DOHH2 (cell line): Measurements from ENCODE around the gene NOS3.

Experiments used
- H3F3A ChIP-seq: fragments of 200-600 bp; sonication (generic), shearing (Covaris generic); 2 replicates; pipeline ENCODE4 v1.6.0; 2016; ENCODE audit warnings: antibody characterized with exemption, mild to moderate bottlenecking; ENCODE audit not compliant: control insufficient read depth, insufficient read depth
- H3K27ac ChIP-seq: fragments of 200-600 bp; sonication (generic); 2 replicates; pipeline ENCODE4 v1.5.1; 2014; ENCODE audit warnings: low read depth, mild to moderate bottlenecking, low read length, moderate library complexity
- H3K27me3 ChIP-seq: fragments of 200-600 bp; sonication (generic); 2 replicates; pipeline ENCODE4 v1.6.1; 2014; ENCODE audit warnings: mild to moderate bottlenecking, low read length, mixed read lengths; ENCODE audit not compliant: control insufficient read depth
- H3K36me3 ChIP-seq: fragments of 200-600 bp; sonication (generic); 2 replicates; pipeline ENCODE4 v1.6.1; 2014; ENCODE audit warnings: mild to moderate bottlenecking, low read length, moderate library complexity, mixed read lengths; ENCODE audit not compliant: control insufficient read depth
- H3K4me1 ChIP-seq: fragments of 200-600 bp; sonication (generic); 2 replicates; pipeline ENCODE4 v1.6.1; 2014; ENCODE audit warnings: mild to moderate bottlenecking, low read length, mixed read lengths; ENCODE audit not compliant: control insufficient read depth
- H3K4me2 ChIP-seq: fragments of 200-600 bp; sonication (generic); 2 replicates; pipeline ENCODE4 v1.6.0; 2014; ENCODE audit warnings: mild to moderate bottlenecking, low read length, moderate library complexity
- H3K4me3 ChIP-seq: fragments of 200-600 bp; sonication (generic); 2 replicates; pipeline ENCODE4 v1.5.1; 2014; ENCODE audit warnings: mild to moderate bottlenecking, low read length, mixed read lengths
- H3K79me2 ChIP-seq: fragments of 200-600 bp; sonication (generic); 2 replicates; pipeline ENCODE4 v1.6.1; 2014; ENCODE audit warnings: mild to moderate bottlenecking, low read length, mixed read lengths; ENCODE audit not compliant: control insufficient read depth
- H3K9me2 ChIP-seq: fragments of 200-600 bp; sonication (generic); replicated peaks from 2 replicates; pipeline ENCODE4 v1.6.1; 2014; ENCODE audit warnings: mild to moderate bottlenecking, low read length, mixed read lengths; ENCODE audit not compliant: control insufficient read depth
- H3K9me3 ChIP-seq: fragments of 200-600 bp; sonication (generic); 2 replicates; pipeline ENCODE4 v1.6.1; 2014; ENCODE audit warnings: antibody characterized with exemption, low read length, mixed read lengths; ENCODE audit not compliant: control insufficient read depth, insufficient read depth
- H4K20me1 ChIP-seq: fragments of 200-600 bp; sonication (generic); 2 replicates; pipeline ENCODE4 v1.6.0; 2014; ENCODE audit warnings: low read depth, mild to moderate bottlenecking, antibody characterized with exemption, low read length, moderate library complexity; ENCODE audit not compliant: control insufficient read depth, insufficient read depth
- EZH2phosphoT487 ChIP-seq: fragments of 200-600 bp; sonication (generic); IDR thresholded peaks from 2 replicates; pipeline ENCODE4 v1.6.1; 2017; ENCODE audit warnings: borderline replicate concordance, mild to moderate bottlenecking, antibody characterized with exemption, low read length, moderate library complexity, mixed read lengths
- TF ChIP-seq, protein P1 (sequence below): fragments of 200-600 bp; sonication (generic); IDR thresholded peaks from one replicate; pipeline ENCODE4 v1.5.1; 2014; ENCODE audit warnings: antibody characterized with exemption, mild to moderate bottlenecking, low read depth, low read length; ENCODE audit not compliant: poor library complexity, severe bottlenecking

NOS3 gene

DNA sequence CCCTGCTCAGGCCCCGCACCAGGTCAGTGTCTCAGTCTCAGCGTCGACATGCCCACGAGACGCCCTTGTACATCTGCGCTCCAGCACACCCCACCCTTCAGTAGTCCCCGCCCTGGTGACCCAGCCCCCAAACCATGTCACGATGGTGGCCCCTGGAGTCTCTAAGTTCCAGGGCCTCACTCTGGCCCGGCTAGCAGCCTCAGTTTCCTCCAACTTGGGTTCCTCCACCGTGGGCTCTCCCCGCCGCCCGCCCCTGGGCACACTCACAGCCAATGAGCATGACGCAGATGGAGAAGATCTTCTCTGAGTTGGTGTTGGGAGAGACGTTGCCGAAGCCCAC, 39.7 kb upstream of the NOS3 start:
- Histone ChIP-seq H3K79me2 (no peaks in the 10 kb centered on the region), H3K27me3 (peaks cover 3% of the 10 kb centered on the region; the same call in 1 of the 2 replicates), H3K9me2 (no peaks in the 10 kb centered on the region), H4K20me1 (no peaks in the 10 kb centered on the region), H3K27ac (no peak overlapping the region), H3K4me1 (no peaks in the 10 kb centered on the region), H3K9me3 (no peaks in the 10 kb centered on the region), H3K36me3 (no peaks in the 10 kb centered on the region), H3F3A (no peaks in the 10 kb centered on the region), H3K4me2 (no peak overlapping the region), H3K4me3 (no peak overlapping the region)
- TF ChIP-seq, protein P1, sequence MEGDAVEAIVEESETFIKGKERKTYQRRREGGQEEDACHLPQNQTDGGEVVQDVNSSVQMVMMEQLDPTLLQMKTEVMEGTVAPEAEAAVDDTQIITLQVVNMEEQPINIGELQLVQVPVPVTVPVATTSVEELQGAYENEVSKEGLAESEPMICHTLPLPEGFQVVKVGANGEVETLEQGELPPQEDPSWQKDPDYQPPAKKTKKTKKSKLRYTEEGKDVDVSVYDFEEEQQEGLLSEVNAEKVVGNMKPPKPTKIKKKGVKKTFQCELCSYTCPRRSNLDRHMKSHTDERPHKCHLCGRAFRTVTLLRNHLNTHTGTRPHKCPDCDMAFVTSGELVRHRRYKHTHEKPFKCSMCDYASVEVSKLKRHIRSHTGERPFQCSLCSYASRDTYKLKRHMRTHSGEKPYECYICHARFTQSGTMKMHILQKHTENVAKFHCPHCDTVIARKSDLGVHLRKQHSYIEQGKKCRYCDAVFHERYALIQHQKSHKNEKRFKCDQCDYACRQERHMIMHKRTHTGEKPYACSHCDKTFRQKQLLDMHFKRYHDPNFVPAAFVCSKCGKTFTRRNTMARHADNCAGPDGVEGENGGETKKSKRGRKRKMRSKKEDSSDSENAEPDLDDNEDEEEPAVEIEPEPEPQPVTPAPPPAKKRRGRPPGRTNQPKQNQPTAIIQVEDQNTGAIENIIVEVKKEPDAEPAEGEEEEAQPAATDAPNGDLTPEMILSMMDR, result no peak
- TF ChIP-seq EZH2phosphoT487, result no peak

- H3K27me3 ChIP-seq, result peaks cover 3% of the 10 kb centered on the region; the same call in 1 of the 2 replicates
- H3K4me1 ChIP-seq, result no peaks in the 10 kb centered on the region
- no peak overlapping the region for H3K27ac ChIP-seq
- no peaks in the 10 kb centered on the region for H3K36me3 ChIP-seq
- no peak overlapping the region for H3K4me2 ChIP-seq
- H3K79me2 ChIP-seq, result no peaks in the 10 kb centered on the region
- TF ChIP-seq, protein P1, result no peak
- no peak for TF ChIP-seq EZH2phosphoT487
- H3K9me3 ChIP-seq, result no peaks in the 10 kb centered on the region
- H3K4me3 ChIP-seq, result no peak overlapping the region
- no peaks in the 10 kb centered on the region for H3K9me2 ChIP-seq
- no peaks in the 10 kb centered on the region for H4K20me1 ChIP-seq
- H3F3A ChIP-seq, result no peaks in the 10 kb centered on the region
Observed at GRCh38 chr7:150951521-150951920, 39.3 kb upstream of the NOS3 start.

GRCh38 chr7:150952331-150953050, 38.3 kb upstream of the NOS3 start:
- Histone ChIP-seq H4K20me1 (no peaks in the 10 kb centered on the region), H3K4me1 (no peaks in the 10 kb centered on the region), H3K9me3 (no peaks in the 10 kb centered on the region), H3K79me2 (no peaks in the 10 kb centered on the region), H3K36me3 (no peaks in the 10 kb centered on the region), H3K27me3 (no peaks in the 10 kb centered on the region; the same call in 1 of the 2 replicates), H3K4me3 (no peak overlapping the region), H3K27ac (no peak overlapping the region), H3K4me2 (no peak overlapping the region), H3F3A (no peaks in the 10 kb centered on the region), H3K9me2 (no peaks in the 10 kb centered on the region)
- TF ChIP-seq EZH2phosphoT487, result no peak
- TF ChIP-seq, protein P1, result no peak
